ENCODE measurements around the gene RTN4R.
"Not testable (repeated sequence)": the region's sequence is repeated elsewhere in the genome, so short reads cannot be mapped to it uniquely, and the experiment has no call there.

Gene RTN4R

DNA sequence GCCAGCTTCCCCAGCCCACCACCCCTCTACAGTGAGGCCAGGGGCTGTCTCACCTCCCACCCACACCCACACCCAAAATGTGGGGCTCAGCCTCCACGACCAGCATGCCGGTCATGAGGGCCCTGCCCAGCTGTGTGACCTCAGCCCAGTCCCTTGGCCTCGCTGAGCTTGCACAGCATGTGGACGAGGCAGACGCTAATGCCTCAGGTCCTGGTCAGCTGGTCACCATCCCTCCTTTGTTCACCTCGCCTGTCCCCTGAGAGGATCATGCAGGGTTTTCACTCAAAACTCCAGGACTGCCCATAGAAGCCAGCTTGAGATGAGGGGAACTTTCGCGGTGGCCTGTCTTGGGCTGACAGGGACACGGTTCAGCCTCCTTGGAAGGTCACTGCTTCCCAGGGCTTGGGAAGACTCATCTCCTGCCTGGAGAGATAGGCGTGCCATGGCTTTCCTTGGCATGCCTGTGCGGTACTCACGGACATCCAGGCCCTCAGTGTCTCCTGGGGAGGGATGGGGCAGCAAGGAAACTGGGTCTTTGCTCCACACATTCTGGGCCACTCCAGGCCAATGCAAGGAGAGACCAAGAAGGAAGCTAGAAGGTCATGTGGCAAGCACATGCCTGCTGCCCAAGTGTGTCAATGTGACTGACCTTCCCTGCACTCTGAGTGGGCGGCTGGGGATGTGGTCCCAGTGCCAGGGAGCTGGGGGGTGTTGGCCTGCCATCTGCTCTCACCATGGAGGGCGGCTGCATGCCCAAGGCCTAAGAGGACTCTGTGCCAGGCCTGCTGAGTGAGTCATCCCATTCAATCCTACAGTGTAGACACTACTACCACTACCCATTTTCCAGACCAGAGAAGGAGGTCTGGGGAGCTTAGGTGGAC is 3.2 kb upstream of the RTN4R start:
- no peak for DNase-seq

DNA sequence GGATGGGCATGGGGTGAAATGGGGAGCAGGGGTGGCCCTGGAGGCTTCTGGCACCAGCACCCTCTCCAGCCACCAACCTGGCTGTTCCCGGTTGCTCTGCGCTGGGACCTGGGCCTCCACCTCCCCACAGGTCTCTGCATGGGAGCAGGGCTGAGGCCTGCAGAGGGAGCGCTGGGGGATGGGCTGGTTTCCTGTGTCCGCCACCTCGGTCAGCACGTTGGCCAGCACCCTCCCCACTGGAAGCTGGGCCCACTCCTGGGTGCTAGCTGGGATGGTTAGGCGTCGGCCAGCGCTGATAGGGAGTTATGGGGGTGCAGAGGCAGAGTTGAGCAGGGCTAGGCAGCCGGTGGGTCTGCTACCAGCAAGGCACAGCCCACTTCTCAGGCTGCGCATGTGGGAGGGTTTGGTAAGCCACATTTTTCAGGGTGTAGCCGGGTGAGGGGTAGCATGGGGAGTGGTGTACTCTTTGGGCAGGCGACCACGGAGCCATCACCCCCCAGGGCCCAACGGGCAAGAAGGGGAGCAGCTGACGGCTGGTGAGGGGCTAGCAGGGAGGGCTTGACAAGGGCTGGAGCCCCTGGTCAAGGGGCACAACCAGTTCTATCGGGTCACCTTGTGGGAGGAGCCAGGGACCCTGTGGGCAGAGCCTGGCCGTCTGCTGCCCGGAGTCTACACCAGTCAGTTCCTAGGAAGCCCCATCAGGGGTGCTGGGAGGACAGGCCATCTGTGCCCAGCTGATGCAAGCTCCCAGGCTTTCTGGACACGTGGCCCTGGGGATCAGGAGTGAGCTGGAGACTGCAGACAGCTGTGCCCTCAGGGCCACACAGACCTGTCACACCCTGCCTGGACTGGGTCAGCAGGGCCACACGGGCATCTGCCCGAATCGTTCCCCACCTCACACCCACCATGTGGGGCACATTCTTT is 2.3 kb upstream of the RTN4R start:
- not testable (repeated sequence) for DNase-seq

DNA sequence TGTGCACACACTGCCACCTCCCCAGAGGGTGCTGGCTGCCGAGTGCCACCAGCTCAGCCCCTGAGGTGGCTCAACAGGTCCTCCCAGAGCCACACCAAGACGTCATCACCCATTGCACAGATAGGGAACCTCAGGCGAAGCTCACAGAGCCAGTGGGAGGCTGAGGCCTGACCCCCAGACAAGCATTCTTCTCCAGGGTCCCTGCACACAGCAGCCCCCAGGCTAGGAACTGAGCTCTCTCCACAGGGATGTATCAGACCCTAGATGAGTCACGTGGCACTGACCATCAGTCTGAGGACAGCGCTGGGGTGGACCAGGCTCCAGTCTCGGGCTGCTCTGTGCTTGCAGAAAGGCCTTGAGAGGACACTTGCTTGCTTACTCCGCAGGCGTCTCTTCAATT is 1.6 kb upstream of the RTN4R start:
- not testable (repeated sequence) for DNase-seq

DNA sequence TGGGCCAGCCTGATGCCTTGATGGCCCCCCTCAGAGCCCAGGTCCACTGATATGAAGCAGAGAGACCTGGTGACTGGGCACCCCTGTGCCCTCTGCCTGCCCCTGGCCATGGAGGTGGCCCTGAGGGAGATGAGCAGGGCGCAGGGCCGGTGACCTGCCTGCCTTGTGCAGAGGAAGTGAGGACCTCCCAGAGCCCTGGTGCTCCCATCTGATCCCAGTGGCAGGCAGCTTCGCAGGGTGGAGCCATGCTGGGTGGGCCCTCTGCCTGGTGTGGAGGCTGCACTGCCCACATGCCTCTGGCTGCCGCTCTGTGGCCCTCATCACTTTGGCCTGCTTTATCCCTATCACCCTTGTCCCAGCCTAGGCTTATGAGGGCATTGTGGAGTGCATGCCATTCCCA is 1.1 kb upstream of the RTN4R start:
- DNase-seq, result not testable (repeated sequence)

DNA sequence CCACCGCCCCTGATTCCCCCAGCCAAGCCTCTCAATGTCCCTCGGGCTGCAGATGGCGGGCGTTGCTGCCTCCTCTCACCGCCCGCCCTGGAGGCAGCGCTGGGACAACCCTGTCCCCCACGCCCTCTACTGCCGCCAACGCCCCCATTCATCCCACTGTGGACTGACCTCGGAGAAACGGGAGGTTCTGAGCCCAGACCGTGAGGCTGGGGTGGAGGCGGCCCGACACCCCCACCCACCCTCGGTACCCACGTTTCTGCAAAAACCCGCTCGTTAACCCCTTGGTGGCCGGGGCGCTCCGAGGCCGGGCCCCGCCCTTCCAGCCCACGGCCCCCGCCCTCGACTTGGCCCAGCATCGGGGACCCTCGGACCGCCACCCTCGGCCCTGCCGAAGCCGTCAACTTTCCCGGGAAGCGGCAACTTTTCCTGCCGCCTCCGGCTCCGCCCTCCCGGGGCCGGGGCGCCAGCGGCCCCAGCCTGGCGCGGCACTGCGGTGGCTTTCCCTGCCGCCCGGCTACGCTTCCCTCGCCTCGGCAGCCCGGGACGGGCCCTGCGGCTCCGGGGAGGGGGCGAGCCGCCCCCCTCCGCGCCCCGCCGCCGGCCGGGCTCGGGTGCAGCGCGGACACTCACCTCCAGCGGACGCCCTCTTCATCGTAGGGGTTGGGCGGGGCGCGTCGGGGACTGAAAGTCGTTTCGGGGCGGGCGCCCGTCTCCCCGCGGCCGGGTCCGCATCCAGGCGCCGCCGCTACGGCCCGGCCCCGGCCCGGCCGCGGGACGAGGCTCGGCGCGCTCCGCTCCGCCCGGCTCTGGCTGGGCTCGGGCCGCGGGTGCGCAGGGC is 458 bp downstream of the RTN4R start:
- DNase-seq, result no peak

DNA sequence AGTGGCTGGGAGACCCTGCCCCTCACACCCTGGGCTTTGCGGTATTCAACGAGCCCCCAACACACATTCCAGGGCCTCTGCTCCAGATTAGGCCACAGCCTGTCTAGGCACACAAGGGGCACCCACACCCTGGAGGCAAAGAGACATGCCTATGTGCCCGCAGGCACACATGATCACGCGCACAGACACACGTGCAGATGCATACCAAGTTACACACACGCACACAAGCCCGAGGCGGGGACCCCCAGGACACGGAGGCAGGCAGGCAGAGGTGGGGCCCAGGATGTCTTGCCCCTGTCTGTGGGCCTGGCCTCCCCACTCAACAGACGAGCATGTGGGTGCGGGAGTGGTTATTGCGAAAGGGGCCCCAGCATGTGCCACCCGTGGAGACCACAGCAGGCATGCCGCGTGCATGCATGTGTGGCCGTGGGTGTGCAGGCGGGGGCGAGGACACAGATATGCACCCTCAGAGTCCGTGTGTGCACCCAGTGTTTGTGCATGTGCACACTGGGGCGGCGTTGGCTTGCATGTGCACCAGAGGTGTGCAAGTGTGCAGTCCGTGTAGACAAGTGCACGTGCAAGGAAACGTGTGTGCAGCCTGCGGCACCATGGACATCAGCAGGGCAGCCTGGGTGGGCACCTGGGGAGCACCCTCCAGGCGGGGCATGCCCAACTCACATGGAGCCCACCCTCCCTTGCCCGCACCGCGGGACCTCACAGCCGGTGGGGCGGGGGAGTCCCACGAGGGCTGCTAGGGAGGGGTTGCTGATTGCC is 1.3 kb downstream of the RTN4R start:
- DNase-seq, result not testable (repeated sequence)

DNA sequence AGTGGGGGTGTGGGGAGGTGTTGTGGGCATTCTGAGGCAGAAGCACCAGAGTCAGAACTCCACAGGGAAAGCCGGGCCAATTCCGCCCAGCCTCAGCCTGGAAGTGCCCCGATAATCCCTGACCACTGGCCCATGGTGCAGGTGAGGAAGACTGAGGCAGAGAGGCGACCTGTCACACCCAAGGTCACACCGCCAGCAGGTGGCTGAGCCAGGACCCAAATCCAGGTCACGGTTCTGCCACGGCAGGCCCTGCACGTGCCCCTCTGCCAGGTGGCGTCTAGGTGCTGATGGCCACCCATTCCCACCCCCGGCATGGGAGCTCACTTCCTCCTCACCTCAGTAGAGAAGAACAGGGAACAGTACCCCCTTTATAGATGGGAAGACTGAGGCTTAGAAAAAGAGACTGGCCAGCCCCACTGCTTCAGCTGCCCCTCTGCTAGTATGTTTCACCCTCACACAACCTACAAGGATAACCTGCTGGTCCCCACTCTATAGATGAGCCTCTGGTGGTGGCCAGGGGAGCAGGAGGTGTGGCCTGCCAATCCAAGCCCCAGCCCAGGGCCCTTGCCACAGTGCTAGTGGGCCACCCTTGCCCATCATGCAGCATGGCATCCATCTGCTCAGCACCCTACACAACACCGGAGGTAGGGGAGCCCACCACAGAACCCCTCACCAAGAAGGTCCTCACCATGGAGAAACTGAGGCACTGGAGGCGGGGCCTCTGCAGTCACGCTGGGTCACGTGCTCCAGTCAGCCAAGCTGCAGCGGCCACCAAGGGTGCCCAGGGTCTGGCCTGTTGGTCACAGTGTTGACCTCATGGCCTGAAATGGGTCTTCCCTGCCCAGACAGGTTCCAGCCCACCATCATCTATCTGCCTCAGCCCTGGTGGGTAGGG is 2.1 kb downstream of the RTN4R start:
- not testable (repeated sequence) for DNase-seq

DNA sequence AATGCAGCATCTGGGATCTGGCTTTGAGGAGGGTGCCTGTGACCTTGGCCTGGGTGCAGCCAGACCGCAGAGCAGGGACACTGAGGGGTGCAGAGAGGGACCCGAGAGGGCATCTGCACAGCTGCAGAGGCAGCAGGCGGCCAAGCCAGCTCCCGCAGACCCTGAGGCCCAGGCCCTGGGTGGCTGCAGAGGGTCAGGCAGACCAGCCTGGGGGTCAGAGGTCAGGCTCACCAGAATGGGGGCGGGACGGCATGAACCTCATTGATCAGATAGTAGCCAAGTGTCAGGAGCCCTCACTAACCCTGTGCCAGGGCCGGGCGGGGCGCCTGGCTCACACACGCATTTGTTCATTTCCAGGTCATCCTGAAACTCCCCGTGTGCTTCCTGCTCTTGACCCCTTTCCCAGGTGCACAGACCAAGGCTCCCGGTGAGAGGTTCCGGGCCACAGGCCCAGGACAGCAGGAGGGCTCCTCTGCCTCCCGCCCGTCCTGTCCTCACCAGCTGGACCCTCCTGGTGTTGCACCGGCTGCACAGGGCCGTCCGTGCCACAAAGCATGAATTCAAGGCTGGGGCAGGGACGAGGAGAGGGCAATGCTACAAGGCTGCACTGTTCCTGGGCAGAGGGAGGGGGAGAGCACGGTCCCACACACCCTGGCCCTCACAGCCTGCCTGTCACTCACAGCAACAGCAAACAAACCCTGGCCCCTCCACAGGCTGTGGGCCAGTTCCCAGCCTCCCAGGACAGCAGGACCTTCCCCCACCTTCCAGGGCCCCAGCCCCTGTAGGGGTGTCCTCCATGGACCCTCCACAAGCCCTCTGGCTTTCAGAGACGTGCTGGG is 3.3 kb downstream of the RTN4R start:
- DNase-seq, result no peak

DNA sequence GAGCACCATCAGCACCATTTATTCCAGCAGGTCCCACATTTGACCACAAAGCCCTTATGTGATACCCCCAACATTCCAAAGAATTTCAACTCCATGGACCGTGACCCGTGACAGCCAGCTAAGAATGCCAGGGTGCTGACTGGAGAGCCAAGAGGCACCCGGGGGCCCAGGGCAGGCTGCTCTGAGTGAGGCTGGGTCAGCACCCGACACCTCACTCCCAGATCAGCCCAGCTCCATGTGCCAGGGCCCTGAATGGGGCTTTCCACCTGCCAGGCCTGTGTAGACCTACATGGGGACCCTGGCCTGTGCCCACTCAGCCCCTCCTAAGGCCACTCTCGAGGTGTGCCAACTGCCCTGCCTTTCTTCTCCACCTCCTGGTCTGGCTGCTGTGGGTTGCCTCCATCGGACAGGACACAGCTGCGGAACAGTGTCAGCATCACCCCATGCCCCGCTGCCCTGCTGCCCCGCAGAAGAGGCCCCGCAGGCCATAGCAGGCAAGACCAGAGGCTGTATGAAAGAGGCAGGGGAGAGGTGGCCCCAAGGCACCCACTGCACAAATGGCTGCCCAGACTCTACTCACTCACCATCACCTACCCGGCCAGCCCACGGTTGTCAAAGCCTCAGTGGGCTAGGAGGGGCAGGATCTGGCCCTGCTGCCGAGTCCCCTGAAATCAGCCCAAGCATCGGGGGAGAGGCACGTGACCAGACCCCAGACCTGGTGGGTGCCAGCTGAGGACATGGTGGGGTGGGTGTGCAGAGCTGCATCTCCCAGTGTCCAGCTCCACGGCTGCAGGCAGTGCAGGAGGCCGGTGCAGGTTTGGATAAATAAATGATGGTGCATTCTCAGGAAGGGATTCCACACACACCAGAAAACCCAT is 4.5 kb downstream of the RTN4R start:
- not testable (repeated sequence) for DNase-seq

DNA sequence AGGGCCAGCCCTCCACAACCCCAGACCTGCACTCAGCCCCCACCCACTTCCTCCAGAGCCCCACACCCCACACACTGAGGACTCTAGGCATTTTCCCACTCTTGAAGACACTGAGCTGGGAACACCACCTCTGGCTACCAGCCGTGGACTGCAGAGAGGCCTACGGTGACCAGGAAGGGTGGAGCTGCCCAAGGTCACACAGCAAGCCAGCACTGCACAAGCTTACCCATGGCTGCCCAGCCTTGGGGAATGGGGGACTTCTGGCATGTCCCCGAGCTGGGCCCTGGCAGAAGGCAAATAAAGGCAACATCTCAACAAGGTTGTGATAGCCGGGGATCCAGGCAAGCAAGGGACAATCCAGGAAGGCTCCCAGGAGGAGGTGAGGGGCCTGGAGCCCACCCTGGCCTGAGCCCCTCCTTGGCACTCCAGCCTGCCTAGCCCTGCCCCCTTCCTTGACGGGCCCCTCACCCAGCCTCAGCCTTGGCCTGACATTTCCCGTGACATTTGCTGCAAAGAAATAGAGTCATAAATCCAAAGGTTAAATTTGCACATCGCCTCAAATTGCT is 5.5 kb downstream of the RTN4R start:
- no peak for DNase-seq

DNA sequence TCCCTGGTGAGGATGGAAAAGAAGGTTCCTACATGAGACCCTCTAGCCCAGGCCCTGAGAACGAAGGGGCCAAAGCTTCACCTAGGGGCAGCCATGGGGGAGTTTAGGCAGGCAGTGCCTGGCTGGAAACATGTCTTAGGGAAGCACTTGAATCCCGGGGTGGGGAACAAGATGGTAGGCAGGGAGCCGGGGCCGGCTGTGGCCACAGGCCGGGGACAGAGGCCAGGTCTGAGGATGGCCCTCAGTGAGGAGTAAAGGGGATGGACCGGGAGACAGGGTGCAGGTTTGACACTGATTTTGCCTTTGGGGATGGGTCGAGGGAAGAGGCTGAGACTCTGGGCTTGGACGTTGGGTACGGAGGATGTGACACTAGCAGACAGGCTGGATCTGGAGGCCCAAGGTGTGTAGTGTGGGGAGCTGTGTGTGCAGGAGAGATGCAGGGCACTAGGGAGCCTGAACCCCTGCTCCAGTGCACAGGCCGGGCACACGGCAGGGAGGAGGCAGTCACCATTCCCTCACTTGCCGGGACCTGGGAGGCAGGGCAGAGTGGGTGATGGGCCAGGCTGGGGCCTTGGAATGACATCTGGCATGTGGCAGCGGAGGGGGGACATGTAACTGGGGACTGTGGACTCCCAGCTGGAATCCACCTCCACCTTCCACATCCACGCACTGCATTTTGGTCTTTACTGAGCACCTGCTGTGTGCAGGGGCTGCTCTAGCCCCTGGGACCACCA is 6.1 kb downstream of the RTN4R start:
- no peak for DNase-seq

DNA sequence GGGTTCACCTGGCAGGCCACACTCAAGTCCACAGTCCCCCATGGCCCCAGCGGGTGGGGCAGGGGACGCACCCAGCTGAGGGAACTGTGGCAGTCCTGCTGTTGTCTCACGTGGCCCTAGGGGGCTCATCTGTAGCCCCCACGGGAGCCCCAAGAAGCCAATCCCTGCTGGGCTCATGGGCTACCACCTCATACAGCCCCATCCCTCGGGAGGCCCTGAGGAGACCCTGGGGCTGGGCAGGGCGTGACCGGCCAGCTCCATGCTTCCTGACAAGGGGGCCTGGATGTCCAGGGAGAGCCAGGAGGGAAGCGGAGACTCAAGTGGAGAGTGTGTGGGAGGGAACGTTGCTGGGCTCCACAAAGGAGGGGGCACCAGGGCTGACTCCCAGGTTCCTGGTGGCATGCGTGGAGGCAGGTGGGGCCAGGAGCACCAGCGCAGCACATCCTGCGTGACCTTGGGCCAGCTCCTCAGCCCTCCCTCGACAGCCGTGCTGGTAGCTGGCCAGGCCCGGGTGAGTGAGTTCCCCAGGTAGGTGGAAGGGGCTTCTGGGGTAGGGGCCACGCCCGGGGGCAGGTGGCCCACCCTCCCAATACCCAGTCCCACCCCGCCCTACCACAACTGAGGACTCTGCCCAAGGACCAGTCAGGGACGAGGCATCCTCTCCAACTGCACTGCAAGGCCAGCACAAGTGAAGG is 7.9 kb downstream of the RTN4R start:
- DNase-seq, result no peak

DNA sequence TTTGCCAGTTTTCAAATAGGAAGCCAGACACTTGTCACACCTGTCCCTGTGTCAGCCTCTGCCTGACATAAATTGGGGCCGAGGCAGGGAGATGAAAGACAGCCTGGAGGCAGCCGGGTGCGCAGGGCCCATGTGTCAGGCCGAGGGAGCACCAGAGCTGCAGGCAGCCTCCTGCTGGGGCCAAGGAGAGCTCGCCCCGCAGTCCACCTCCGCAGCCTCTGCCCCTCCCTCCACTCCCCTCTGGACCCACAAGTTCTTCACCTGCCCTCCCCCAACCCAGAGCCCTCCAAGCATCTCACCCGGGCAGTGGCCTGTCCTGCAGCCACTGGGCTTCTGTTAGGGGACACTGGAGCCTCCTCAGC is 8.8 kb downstream of the RTN4R start:
- no peak for DNase-seq

DNA sequence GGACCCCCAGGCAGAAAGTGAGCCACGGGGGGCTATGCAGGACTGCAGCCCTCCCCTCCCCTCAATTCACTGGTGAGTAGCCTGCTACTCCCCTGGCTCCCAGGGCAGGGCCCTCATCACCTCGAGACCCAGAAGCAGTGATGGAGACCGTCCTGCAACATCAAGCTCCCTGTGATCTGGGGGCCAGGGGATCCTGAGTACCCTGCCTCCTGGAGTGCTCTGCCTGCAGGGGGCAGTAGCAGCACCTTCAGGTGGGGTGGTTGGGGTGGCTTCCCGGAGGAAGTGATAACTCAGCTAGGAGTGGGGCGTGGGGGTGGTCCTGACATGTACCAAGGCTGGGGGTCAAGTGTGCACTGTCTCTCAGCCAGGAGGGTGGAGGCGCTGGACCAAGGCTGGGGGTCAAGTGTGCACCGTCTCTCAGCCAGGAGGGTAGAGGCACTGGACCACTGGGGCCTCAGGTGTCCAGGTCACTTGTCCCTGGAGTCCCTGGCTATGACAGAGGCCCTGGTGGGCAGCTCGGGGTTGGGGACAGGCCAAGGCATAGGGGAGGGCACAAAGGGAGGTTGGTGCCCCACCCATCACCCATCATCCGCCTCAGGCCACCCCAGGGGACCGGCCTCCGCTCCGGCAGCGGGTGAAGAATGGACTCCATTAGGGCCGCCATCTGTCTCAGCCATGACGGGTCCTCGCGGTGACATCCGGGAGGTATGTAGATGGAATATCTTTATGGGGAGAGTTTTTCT is 9.4 kb downstream of the RTN4R start:
- peak in 1 of 5 donors; percentile 19 for DNase-seq

DNA sequence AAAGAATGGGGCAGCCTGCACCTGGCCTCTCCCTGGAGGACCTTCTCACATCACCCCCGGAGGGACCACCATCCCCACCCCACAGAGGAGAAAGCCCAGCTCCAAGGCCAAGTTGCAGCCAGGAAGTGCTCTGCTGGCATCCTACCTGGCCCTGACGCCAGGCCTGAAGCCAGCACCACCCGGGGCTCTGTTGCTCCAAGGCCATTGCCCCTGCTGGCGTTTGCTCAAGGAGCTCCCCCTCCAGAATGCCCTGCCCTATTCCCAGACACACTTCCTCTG is 10.2 kb downstream of the RTN4R start:
- DNase-seq, result no peak

DNA sequence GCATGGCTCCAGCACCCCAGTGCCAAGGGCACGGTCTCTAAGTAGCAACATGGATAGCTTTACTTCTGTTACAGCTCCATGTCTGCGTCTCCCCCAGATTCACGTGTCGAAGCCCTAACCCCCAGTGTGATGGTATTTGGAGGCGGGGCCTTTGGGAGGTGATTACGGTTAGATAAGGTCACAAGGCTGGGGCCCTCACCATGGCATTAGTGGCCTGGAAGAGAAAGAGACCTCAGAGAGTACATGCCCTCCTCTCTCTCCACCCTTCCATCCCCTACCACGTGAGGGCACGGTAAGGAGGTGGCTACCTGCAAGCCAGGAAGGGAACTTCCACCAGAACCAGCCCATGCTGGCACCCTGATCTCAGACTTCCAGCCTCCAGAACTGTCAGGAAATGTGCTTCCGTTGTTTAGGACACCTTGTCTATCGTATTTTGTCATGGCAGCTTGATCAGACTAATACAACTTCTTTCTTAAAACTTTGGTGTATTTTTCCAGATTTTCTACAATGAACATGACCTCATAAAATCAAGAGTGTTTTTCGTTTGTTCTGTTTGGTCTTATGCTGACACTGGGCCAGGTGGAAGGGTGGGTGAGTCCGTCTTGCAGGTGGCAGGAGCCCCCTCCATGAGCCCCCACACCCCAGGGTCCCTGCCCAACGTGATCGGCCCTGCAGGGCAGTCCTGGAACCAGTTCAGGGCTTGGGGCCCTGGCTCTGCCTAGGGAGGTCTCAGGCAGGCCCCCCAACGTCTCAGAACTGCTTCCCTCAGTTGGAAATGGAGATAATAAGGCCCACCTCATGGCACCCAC is 10.7 kb downstream of the RTN4R start:
- no peak for DNase-seq
